HG02759 (cell line): ENCODE measurements around the gene ABI3BP.
"Not testable (repeated sequence)": the region's sequence is repeated elsewhere in the genome, so short reads cannot be mapped to it uniquely, and the experiment has no call there.

ENCODE experiments used
- ATAC-seq: cut with Tn5 transposase; IDR thresholded peaks from one replicate; pipeline ENCODE4 v1.9.1; 2021; ENCODE audit warnings: mild to moderate bottlenecking, moderate library complexity; ENCODE audit not compliant: unreplicated experiment

The ABI3BP gene

DNA sequence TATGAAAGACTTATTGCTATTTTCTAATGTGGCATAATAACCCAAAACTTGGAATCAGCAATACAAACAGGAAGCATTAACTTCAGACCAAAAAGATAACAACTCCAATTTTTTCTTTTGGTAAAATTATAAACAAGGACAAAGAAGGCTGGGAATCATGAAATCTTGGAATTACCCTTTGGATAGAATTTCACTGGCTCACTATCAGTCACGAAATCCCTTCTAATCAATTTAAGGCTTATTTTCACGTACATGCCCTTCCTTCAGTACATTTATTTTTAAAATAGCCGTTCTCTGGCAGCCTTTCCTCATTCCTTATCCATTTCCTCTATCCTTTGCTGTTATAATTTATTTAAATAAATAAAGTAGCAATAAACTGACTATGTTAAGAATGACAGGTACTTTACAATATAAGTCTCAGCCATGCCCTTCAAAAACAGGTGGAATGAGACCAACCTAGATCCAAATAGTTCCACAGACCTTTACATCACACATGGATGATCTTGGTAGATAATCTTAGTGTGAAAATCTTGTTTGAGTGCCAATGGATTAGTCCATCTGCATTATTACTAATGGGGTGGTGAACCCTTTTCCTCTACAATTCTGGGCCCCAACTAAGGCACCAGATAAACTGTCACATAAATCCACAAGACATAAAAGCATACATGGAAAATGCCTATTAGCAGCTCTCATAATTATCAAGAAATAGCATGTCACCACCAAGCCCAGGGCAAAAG lies 38.9 kb downstream of the ABI3BP start:
- ATAC-seq = no peak

DNA sequence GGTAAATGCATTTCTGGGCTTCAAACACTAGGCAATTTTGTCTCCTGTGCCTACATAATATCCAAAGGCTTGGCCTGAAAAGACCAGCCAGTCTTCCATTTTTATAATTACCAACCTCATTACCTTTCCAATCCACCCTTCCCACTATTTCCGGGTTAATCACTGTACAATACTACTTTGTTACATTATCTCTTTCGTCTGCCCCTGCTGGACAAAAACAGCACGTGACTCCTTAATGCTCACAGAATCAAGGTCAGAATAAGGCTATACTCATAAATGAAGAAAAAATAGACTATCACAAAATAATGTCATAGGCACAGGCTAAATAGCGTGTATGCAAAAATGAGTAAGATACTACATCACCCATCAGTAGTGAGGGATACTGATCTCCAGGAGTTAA lies 40.1 kb downstream of the ABI3BP start:
- no peak for ATAC-seq

DNA sequence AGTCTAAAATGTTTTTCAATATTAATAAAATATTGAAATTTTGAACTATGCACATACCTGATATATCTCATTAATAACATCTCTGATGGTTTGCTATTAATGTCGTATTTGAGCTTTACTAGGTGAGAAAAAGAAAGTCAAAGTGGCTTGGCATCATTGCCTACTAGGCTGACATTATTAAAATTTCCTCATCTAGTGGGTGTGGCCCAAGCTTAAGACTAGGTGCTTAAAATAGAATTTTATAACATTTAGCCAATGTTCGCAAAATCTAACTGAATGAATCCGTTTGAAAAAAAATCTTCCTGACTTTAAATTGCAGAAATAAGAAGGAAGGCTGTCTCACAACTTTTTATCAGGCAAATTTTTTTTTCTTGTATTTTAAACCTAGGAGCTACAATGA lies 46.1 kb downstream of the ABI3BP start:
- ATAC-seq = no peak

DNA sequence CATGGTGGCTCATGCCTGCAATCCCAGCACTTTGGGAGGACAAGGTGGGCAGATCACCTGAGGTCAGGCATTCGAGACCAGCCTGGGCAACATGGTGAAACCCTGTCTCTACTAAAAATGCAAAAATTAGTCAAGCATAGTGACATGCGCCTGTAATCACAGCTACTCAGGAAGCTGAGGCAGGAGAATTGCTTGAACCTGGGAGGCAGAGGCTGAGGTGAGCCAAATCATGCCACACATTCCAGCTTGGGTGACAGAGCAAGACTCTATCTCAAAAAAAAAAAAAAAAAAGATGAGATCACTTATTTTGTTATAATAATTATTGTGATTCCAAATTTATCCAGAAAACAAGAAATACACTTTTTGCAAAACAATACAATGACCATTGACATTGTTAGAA lies 47.1 kb downstream of the ABI3BP start:
- not testable (repeated sequence) for ATAC-seq

DNA sequence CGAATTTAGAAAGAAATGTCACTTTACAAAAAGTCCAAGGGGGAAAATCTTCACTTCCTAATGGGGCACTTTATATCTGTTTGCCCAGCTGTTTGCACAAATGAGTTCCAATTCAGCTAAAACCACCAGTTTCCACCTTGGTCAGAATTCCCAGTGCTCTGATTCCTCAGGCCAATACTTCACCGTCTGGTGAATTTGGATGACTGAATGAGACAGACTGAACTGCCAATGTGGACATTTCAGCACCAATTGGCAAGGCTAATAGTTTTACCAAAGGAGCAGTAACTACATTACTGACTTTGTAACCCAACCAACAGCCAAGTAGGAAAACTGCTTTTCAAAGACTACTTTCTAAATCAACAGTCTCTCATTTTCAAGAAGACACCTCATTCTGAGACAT lies 51.8 kb downstream of the ABI3BP start:
- ATAC-seq = no peak

DNA sequence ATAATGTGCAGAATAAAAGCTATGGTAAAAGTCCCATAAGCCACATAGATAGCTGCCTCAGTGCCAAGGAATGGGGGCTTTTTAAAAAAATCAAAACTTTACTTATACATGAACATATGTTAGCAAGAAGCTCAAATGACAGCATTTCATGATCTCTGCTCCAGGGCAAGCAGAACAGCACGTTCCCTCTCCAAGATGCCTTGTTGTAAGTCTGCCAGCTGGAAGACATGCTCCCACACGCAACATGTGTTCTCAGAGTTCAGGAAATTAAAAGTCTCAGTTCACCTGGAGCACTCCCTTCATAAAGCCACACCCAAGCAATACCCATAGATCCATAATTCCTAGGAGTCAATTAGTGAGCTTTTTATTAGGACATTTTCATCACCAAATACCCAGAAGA lies 52.2 kb downstream of the ABI3BP start:
- no peak for ATAC-seq

DNA sequence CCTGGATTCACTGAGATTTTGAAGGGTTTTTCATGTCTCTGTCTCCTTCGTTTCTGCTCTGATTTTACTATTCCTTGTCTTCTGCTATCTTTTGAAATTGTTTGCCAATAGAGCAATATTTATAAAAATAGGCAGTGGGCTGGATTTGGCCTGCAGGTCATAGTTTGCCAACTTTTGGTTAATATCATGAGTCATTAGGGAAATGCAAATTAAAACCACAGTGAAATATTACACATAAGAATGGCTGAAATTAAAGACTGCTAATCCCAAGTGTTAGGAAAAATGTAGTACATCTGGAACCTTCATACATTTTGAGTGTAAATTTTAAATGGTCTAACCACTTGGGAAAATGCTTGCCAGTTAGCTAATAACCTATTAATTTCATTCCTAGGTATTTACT lies 56.3 kb downstream of the ABI3BP start:
- no peak for ATAC-seq

DNA sequence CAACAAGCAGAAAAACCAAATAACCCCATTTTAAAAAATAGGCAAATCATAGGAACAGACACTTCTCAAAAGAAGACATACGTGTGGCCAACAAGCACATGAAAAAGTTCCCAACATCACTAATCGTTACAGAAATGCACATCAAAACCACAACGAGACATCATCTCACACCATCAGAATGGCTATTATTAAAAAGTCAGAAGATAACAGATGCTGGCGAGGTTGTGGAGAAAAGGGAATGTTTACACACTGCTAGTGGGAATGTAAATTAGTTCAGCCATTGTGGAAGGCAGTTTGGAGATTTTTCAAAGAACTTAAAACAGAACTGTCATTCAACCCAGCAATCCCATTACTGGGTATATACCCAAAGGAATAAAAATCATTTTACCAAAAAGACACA lies 60.7 kb downstream of the ABI3BP start:
- no peak for ATAC-seq

DNA sequence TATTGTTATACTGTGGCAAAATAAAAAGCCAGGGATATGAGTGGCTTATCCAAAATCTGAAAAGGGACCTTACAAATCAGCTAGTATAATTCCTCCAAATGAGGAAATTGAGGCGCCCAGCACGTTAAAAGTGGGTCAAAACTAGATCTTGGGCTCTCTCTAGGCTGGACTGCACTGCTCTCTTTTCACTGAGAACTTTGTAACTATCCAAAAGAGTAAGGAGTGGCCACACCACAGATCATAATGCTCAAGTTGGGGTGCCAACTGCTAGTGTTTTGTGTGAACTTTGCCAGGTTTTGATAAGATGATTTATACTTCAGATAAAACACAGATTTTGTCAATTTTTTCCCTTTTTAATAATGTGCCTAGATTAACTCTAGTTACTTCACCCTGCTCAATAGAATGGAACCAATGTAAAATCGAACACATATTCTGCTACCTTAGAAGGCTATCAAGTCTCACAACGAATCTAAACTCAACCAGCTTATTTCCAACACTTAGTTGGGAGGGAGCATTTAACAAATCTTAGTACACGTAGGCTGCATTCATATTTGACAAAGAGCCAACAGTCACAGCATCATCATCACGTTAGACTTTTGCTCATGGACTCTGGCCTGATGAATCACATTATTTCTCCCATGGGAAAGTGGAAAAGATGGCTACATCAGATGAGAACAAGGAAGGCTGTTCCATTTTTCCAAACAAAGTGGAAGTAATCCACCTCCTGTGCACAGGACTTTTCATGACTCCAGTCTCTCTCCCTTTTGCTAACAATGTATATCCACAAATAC lies 64.4 kb downstream of the ABI3BP start:
- ATAC-seq = no peak

DNA sequence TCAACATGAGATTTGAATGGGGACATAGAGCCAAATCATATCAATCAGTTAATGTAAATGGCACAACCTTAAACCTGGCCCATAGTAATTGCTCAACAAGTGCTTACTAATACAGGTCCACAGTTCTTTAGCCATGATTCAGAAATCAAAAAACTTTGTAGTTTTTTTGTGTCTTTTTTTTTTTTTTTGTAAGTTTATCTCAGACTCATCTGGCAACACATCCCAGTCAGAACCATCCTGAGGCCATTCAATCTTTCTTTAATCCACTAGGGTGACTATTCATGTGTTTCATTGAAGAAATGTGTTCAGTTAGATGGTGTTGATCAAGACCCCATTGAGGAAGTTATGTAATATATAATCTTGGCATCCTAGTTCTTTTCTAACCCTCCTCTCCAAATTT lies 65.4 kb downstream of the ABI3BP start:
- no peak for ATAC-seq

DNA sequence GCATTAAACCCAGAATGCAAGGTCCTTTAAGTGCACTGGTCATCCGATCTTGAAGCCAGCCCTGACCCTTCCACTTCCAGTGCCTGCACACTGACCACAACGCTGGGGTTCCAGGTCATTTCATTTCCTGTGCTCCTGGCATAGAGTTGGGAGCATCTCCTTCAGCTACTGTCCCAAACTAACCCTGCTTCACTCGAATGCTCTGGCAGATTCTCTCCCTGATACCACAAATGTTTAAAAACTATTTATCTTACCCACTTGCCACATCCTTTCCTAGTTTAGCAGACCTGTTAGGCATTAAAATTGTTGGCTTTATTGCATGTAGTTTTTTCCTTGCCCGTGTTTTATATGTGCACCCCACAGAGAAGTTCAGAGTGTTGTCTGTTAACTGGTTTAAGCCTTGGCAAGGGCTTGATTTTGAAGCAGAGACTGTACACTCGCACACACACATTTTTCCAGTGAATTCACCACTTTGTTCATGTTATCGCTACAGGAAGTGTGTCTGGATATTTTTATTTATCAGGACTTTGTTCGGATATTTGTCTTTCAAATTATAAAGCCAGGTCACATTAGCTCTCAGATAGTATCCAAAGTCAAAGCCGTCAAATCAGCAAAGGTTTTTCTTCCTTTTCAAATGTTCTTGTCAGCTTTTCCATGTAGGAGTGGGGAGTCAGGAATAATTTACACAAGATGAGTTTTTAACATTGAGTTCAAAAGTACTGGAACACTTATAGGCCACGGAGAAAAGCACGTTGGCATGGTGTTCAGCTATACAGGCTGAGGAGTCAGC lies 77.3 kb downstream of the ABI3BP start:
- ATAC-seq = no peak

DNA sequence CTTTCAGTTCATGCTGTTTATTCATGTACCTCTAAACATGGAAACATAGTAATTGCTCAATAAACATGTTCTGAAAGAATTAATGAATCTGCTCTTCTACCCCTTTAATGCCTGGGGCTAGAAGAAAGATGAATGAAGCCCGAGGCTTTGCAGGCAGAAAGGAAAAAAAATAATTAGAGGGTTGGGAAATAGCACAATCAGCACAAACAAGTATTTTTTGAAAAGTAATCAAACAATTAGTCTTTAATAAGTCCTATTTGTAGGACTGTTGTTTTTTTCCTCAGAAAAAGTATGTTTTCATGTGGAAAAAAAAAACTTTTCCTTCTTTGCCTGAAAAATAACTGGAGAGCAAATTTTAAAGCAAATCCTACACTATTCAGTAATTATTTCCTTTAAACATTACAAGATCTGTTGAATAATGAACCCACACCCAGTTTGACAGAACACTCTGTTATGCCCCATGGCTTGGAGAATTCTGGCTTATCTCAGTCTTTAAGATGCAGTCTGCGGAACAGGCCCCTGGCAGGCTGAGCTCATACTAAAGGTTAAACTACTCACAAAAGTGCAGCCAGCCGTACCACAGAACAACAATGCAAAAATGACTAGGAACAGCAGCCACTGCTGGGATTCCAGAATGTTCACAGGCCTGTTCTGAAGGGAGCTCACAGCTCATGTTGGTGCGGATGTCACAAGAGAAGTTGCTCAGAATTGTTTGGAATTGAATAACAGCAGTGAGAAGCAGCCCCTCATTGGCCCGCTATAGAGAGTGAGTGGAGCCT lies 79.2 kb downstream of the ABI3BP start:
- ATAC-seq = no peak

DNA sequence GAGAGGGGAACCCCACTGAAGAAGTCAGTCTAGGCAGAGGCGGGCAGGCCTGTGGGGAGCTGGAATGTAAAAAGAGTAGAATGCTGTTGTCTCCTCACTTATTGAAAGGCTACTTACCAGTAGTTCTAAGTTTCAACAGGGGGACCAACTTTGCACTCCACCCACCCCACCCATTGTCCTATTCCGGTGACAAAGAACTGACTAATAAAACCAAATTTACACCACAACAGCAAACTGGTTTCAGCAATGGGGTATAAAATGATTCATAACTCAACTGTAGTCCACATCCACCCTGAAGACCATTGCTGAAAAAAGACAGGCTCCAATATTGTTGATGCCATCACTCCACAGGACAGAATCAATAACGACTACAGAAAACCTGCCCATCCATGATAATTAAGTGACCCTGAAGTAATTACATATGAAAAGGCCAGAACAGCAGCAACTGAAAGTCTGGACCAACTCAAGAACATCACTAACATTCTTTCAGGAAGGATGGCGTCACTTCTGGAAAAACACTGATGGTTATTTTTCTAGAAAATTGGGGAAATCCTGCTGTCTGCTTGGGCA lies 80.2 kb downstream of the ABI3BP start:
- no peak for ATAC-seq

DNA sequence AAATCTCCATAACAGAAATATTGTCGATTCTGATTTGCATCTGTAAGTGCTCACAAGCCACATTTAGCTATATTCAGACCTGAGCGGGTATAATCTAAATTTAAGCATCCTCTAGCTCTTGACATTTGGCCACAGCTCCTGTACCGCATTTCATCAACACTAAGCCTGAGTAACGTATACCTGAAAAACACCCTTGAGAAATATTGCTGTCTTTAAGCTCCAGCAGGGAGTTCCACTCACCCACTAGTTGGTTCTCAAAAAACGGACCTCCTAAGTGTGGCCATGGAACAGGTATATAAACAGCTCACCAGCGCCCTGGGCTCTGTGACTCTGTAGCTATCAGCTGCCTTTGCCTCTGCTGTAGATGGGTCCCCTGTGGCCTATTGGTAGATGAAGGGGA lies 80.7 kb downstream of the ABI3BP start:
- no peak for ATAC-seq

DNA sequence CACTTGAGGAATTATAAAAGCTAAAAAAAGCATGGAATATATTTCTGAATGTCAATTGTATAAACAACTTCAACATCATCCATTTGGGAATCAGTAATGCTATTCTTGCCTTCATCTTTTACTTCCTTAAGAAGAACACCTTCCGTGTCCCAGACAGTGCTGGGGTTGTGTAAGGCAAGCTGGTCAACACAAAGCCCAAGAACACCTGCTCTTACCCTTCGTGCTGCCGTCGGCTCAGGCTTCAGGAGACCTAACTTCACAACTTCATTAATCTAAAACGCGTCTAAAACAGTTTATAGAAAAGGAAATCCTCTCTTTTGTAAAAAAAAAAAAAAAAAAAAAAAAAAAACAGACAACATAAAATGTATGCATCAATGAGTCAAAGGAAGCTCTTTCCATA lies 81.3 kb downstream of the ABI3BP start:
- no peak for ATAC-seq

DNA sequence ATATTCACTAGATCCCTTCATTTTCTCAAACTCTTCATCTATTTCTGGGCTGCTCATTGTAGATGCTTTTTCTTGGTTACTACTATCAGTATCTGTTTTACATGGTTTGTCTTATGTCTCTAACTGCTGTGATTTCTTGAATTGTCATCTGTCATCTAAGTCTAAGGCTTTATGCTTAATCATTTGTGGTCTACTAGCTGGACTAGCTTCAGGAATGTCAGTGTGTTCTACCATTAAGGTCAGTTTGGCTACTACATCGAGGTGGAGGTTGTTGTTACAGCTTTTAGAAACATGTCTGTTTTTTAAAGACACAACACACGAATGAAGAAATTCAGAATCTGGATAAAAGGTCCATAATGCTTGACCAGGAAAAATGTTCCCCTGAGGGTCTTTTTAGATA lies 82.2 kb downstream of the ABI3BP start:
- no peak for ATAC-seq

DNA sequence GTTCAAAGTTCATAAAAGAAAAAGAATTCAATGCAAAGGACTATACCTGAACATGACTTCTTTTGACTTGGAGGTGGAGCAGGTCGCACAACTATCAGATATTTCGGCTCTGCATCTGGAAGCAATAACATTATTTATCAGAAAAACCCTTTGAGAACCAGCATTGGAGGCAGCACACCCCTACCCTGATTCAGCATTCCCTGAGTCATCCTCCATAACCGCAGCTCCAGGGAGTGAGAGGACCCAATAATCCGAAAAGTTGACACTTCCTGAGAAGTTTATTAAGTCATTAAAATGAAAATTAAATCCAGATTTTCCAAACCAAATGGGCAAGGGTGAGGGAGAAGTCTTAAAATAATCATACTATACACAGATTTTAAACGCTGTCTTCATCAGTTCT lies 90.6 kb downstream of the ABI3BP start:
- no peak for ATAC-seq

DNA sequence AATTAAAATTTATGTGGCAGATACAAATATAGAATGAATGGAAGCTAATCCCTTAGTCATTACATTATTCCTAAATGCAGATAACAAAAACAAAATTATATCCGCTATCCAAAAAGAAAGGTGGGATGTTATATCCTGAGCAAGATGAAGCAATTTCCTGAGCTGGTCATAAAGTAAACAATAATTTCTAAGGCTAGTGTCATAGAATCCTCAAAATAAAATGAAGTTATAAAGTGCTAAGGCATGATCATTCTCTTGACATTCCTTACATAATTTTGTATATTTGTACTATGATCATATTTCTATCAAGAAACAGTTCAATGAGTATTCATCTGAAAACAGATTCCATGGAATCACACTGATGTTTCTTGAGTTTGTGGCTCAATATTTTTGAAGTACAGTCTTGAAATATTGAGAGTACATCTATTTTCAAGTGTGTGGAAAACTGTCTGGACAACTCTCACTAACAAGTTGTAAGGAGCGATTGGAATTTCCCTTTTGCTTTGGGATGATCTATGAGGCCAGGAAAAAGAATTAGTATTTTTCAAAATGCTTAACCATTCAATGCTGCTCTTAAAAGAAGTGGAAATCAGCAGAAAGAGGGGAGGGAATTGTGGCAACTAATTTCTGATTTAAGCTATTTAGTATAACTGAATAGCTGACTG lies 92.4 kb downstream of the ABI3BP start:
- no peak for ATAC-seq

DNA sequence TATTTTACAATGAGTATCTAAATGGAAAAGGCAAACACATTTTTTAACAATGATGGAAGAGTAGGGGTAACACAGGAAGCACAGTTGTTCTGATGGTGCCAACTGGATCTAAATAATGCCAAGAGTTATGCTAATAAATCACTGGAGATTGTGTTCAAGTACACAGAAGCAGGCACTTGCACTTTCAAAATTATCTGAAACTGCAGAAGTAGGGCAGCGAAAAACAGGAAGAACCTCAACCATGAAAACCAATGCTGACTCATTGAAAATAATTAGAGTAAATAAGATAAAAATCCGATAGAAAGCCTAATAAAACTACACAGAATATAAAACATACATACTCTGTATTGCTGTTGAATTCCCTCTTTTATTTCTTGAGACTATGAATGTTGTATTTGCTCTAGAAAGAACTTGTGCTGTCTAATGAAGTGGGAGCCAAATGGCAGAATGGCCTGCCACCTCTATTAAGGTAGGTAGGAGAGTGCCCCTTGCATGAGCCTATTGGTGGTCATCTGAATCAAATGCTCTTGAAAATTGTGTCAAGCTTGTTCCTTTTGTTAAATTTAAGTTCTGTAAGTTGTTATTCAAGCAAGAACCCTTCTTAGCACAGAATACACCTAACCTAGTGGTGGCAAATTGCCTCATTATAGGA lies 93.7 kb downstream of the ABI3BP start:
- ATAC-seq = peak; percentile 77

DNA sequence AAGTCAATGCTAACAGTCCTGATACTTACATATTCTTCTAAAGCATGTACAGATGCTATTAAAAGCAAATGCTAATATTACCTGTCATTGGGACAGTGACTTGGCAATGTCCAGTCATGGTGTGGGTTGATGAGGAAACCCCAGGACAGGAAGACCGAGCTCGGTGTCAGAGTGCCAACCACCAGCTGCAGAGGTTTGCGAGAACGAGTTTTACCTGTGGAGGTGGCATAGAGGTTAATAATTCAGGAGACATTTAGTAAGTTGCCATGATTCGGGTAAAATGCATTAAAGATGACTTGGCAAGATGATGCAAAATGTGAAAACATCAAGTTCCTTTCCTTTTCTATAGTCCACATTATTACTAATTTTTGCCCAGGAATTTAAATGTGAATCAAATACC lies 94.5 kb downstream of the ABI3BP start:
- no peak for ATAC-seq
